ENCODE results near the gene COX7A2L. TPM values are rescaled to one million over a fixed set of nuclear protein-coding genes. Genes with fewer than 3 reads are reported as not detected.

The COX7A2L gene
- total and polyA plus RNA-seq, 9 of the 15 experiments (the other 6 are each of a cell fraction or from before 2014, with no cell fraction given): 118 to 481 (median 163) TPM

GRCh38 chr2:42359965-42360483, 993 bp downstream of the COX7A2L start (continued):
- TF ChIP-seq, protein P1, sequence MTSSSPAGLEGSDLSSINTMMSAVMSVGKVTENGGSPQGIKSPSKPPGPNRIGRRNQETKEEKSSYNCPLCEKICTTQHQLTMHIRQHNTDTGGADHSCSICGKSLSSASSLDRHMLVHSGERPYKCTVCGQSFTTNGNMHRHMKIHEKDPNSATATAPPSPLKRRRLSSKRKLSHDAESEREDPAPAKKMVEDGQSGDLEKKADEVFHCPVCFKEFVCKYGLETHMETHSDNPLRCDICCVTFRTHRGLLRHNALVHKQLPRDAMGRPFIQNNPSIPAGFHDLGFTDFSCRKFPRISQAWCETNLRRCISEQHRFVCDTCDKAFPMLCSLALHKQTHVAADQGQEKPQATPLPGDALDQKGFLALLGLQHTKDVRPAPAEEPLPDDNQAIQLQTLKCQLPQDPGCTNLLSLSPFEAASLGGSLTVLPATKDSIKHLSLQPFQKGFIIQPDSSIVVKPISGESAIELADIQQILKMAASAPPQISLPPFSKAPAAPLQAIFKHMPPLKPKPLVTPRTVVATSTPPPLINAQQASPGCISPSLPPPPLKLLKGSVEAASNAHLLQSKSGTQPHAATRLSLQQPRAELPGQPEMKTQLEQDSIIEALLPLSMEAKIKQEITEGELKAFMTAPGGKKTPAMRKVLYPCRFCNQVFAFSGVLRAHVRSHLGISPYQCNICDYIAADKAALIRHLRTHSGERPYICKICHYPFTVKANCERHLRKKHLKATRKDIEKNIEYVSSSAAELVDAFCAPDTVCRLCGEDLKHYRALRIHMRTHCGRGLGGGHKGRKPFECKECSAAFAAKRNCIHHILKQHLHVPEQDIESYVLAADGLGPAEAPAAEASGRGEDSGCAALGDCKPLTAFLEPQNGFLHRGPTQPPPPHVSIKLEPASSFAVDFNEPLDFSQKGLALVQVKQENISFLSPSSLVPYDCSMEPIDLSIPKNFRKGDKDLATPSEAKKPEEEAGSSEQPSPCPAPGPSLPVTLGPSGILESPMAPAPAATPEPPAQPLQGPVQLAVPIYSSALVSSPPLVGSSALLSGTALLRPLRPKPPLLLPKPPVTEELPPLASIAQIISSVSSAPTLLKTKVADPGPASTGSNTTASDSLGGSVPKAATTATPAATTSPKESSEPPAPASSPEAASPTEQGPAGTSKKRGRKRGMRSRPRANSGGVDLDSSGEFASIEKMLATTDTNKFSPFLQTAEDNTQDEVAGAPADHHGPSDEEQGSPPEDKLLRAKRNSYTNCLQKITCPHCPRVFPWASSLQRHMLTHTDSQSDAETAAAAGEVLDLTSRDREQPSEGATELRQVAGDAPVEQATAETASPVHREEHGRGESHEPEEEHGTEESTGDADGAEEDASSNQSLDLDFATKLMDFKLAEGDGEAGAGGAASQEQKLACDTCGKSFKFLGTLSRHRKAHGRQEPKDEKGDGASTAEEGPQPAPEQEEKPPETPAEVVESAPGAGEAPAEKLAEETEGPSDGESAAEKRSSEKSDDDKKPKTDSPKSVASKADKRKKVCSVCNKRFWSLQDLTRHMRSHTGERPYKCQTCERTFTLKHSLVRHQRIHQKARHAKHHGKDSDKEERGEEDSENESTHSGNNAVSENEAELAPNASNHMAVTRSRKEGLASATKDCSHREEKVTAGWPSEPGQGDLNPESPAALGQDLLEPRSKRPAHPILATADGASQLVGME (CRISPR knock-in tag; IDR thresholded peaks at IDR 0.05): no peak
- peak; percentile 92 for TF ChIP-seq PML (IDR thresholded peaks at IDR 0.05; ENCODE audit: low read length)
- TF ChIP-seq, protein P2, sequence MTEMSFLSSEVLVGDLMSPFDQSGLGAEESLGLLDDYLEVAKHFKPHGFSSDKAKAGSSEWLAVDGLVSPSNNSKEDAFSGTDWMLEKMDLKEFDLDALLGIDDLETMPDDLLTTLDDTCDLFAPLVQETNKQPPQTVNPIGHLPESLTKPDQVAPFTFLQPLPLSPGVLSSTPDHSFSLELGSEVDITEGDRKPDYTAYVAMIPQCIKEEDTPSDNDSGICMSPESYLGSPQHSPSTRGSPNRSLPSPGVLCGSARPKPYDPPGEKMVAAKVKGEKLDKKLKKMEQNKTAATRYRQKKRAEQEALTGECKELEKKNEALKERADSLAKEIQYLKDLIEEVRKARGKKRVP (CRISPR knock-in tag; IDR thresholded peaks at IDR 0.05): no peak
- no peak for TF ChIP-seq RNF219 (CRISPR knock-in tag; IDR thresholded peaks at IDR 0.05)
- TF ChIP-seq, protein P3, sequence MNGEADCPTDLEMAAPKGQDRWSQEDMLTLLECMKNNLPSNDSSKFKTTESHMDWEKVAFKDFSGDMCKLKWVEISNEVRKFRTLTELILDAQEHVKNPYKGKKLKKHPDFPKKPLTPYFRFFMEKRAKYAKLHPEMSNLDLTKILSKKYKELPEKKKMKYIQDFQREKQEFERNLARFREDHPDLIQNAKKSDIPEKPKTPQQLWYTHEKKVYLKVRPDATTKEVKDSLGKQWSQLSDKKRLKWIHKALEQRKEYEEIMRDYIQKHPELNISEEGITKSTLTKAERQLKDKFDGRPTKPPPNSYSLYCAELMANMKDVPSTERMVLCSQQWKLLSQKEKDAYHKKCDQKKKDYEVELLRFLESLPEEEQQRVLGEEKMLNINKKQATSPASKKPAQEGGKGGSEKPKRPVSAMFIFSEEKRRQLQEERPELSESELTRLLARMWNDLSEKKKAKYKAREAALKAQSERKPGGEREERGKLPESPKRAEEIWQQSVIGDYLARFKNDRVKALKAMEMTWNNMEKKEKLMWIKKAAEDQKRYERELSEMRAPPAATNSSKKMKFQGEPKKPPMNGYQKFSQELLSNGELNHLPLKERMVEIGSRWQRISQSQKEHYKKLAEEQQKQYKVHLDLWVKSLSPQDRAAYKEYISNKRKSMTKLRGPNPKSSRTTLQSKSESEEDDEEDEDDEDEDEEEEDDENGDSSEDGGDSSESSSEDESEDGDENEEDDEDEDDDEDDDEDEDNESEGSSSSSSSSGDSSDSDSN (IDR thresholded peaks at IDR 0.05; ENCODE audit: borderline replicate concordance in 1 of 2, low read depth in 2 of 2, low read length in 2 of 2): no peak
- TF ChIP-seq KLF6 (CRISPR knock-in tag; IDR thresholded peaks at IDR 0.05; ENCODE audit: borderline replicate concordance): no peak
- no peak for TF ChIP-seq HIVEP1 (CRISPR knock-in tag; IDR thresholded peaks at IDR 0.05)
- no peak for TF ChIP-seq MTF1 (CRISPR knock-in tag; IDR thresholded peaks at IDR 0.05; ENCODE audit: borderline replicate concordance)
- peak; percentile 96 for TF ChIP-seq TEAD4 (IDR thresholded peaks at IDR 0.05; ENCODE audit: low read length)
- no peak for TF ChIP-seq TEAD4 (CRISPR knock-in tag; IDR thresholded peaks at IDR 0.05; ENCODE audit: borderline replicate concordance)
- peak; percentile 54; the same call in 1 of the 2 replicates for TF ChIP-seq JUND (IDR thresholded peaks at IDR 0.05; ENCODE audit: borderline replicate concordance, low read depth, low read length)
- no peak for TF ChIP-seq JUND (tag; IDR thresholded peaks at IDR 0.05; ENCODE audit: borderline replicate concordance, low read depth, low read length)
- no peak for TF ChIP-seq ZC3H8 (IDR thresholded peaks at IDR 0.05)
- peak; percentile 19; the same call in 1 of the 2 replicates for TF ChIP-seq ZNF274 (IDR thresholded peaks at IDR 0.05; ENCODE audit: borderline replicate concordance, low read depth, low read length)
- peak; percentile 92 for TF ChIP-seq ARID1B (IDR thresholded peaks at IDR 0.05)
